DOHH2 (cell line): ENCODE measurements around the gene RNF111.

Experiments
- H3F3A ChIP-seq: fragments of 200-600 bp; sonication (generic), shearing (Covaris generic); 2 replicates; pipeline ENCODE4 v1.6.0; 2016; ENCODE audit warnings: antibody characterized with exemption, mild to moderate bottlenecking; ENCODE audit not compliant: control insufficient read depth, insufficient read depth
- H3K27ac ChIP-seq: fragments of 200-600 bp; sonication (generic); 2 replicates; pipeline ENCODE4 v1.5.1; 2014; ENCODE audit warnings: low read depth, mild to moderate bottlenecking, low read length, moderate library complexity
- H3K27me3 ChIP-seq: fragments of 200-600 bp; sonication (generic); 2 replicates; pipeline ENCODE4 v1.6.1; 2014; ENCODE audit warnings: mild to moderate bottlenecking, low read length, mixed read lengths; ENCODE audit not compliant: control insufficient read depth
- H3K36me3 ChIP-seq: fragments of 200-600 bp; sonication (generic); 2 replicates; pipeline ENCODE4 v1.6.1; 2014; ENCODE audit warnings: mild to moderate bottlenecking, low read length, moderate library complexity, mixed read lengths; ENCODE audit not compliant: control insufficient read depth
- H3K4me1 ChIP-seq: fragments of 200-600 bp; sonication (generic); 2 replicates; pipeline ENCODE4 v1.6.1; 2014; ENCODE audit warnings: mild to moderate bottlenecking, low read length, mixed read lengths; ENCODE audit not compliant: control insufficient read depth
- H3K4me2 ChIP-seq: fragments of 200-600 bp; sonication (generic); 2 replicates; pipeline ENCODE4 v1.6.0; 2014; ENCODE audit warnings: mild to moderate bottlenecking, low read length, moderate library complexity
- H3K4me3 ChIP-seq: fragments of 200-600 bp; sonication (generic); 2 replicates; pipeline ENCODE4 v1.5.1; 2014; ENCODE audit warnings: mild to moderate bottlenecking, low read length, mixed read lengths
- H3K79me2 ChIP-seq: fragments of 200-600 bp; sonication (generic); 2 replicates; pipeline ENCODE4 v1.6.1; 2014; ENCODE audit warnings: mild to moderate bottlenecking, low read length, mixed read lengths; ENCODE audit not compliant: control insufficient read depth
- H3K9me2 ChIP-seq: fragments of 200-600 bp; sonication (generic); replicated peaks from 2 replicates; pipeline ENCODE4 v1.6.1; 2014; ENCODE audit warnings: mild to moderate bottlenecking, low read length, mixed read lengths; ENCODE audit not compliant: control insufficient read depth
- H3K9me3 ChIP-seq: fragments of 200-600 bp; sonication (generic); 2 replicates; pipeline ENCODE4 v1.6.1; 2014; ENCODE audit warnings: antibody characterized with exemption, low read length, mixed read lengths; ENCODE audit not compliant: control insufficient read depth, insufficient read depth
- H4K20me1 ChIP-seq: fragments of 200-600 bp; sonication (generic); 2 replicates; pipeline ENCODE4 v1.6.0; 2014; ENCODE audit warnings: low read depth, mild to moderate bottlenecking, antibody characterized with exemption, low read length, moderate library complexity; ENCODE audit not compliant: control insufficient read depth, insufficient read depth
- EZH2phosphoT487 ChIP-seq: fragments of 200-600 bp; sonication (generic); IDR thresholded peaks from 2 replicates; pipeline ENCODE4 v1.6.1; 2017; ENCODE audit warnings: borderline replicate concordance, mild to moderate bottlenecking, antibody characterized with exemption, low read length, moderate library complexity, mixed read lengths
- TF ChIP-seq, protein P1 (sequence below): fragments of 200-600 bp; sonication (generic); IDR thresholded peaks from one replicate; pipeline ENCODE4 v1.5.1; 2014; ENCODE audit warnings: antibody characterized with exemption, mild to moderate bottlenecking, low read depth, low read length; ENCODE audit not compliant: poor library complexity, severe bottlenecking

RNF111 gene

DNA sequence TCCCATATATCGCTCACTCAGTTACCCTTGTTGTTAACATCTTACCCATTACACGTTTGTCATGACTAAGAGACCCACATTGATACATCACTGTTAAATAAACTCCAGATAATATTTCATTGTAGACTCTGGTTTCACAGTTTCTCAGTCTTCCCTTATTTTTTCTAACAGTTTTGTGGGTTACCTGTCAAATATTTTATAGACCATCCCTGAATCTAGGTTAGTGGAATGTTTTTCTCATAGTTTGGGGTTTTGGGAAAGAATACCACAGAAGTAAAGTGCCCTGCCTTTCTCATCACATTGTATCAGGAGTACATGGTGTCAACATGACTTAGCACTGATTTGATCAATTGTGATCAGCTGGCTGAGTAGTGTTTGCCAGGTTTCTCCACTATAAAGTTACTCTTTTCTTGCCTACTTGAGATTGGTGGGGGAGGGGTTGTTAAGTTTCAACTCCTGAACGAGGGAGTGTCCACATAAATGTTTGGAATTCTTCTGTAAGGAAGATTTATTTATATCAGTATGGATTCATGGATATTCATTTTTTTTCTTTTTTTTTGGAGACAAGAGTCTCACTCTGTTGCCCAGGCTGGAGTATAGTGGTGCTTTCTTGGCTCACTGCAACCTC is 25.9 kb downstream of the RNF111 start:
- no peaks in the 10 kb centered on the region for H3K27me3 ChIP-seq
- no peaks in the 10 kb centered on the region for H3K9me3 ChIP-seq
- TF ChIP-seq EZH2phosphoT487: no peak
- TF ChIP-seq, protein P1, sequence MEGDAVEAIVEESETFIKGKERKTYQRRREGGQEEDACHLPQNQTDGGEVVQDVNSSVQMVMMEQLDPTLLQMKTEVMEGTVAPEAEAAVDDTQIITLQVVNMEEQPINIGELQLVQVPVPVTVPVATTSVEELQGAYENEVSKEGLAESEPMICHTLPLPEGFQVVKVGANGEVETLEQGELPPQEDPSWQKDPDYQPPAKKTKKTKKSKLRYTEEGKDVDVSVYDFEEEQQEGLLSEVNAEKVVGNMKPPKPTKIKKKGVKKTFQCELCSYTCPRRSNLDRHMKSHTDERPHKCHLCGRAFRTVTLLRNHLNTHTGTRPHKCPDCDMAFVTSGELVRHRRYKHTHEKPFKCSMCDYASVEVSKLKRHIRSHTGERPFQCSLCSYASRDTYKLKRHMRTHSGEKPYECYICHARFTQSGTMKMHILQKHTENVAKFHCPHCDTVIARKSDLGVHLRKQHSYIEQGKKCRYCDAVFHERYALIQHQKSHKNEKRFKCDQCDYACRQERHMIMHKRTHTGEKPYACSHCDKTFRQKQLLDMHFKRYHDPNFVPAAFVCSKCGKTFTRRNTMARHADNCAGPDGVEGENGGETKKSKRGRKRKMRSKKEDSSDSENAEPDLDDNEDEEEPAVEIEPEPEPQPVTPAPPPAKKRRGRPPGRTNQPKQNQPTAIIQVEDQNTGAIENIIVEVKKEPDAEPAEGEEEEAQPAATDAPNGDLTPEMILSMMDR: no peak
- no peak overlapping the region for H3K4me3 ChIP-seq
- H3K79me2 ChIP-seq: peaks cover 88% of the 10 kb centered on the region
- peaks cover 5% of the 10 kb centered on the region for H3F3A ChIP-seq
- peaks cover 5% of the 10 kb centered on the region for H3K36me3 ChIP-seq
- no peak overlapping the region for H3K4me2 ChIP-seq
- H3K9me2 ChIP-seq: no peaks in the 10 kb centered on the region
- H3K27ac ChIP-seq: no peak overlapping the region
- H3K4me1 ChIP-seq: peaks cover 17% of the 10 kb centered on the region
- H4K20me1 ChIP-seq: 0 out of 2 replicates have a peak, but pooled peaks cover 2% of the 10 kb centered on the region

DNA sequence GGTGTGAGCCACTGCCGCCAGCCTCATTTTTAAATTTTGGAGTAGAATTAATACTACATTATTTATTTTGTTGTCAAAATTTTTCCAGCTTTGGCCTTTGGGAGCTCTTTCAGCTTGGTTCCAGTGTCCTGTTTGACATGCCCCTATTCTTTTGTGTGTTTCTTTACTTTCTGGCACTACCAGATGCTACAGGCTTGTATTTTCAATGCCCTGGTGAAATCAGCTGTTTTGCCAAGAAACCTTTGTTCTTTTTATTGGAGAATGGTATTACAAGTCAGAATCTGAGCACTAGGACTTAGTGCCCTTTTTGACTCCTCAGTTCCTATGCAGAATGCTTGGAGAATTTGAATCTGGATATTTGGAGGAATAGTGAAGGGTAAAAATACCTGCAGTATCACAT is 26.6 kb downstream of the RNF111 start:
- Histone ChIP-seq H3K4me2 (no peak overlapping the region), H3K27me3 (no peaks in the 10 kb centered on the region), H4K20me1 (0 out of 2 replicates have a peak, but pooled peaks cover 2% of the 10 kb centered on the region), H3F3A (peaks cover 5% of the 10 kb centered on the region), H3K79me2 (peaks cover 84% of the 10 kb centered on the region), H3K4me1 (peaks cover 22% of the 10 kb centered on the region), H3K27ac (no peak overlapping the region), H3K4me3 (no peak overlapping the region), H3K9me3 (no peaks in the 10 kb centered on the region), H3K36me3 (peaks cover 5% of the 10 kb centered on the region), H3K9me2 (no peaks in the 10 kb centered on the region)
- TF ChIP-seq EZH2phosphoT487: no peak

DNA sequence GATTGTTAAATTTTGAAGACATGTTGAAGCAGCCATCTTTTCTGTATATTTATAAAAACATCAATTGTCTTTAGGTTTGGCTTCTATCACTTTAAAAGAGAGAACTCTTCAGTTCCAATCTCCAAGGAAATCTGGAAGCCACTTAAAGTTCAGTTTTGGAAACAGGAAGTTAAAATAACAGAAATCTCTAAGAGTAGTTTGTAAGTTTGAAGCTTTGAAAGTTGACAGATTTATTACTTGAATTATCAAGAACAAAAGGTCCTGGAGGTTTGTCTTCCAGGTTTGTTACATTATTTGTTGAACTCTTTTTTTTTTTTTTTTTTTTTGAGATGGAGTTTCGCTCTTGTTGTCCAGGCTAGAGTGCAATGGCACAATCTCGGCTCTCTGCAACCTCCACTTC is 30.0 kb downstream of the RNF111 start:
- peaks cover 6% of the 10 kb centered on the region; the same call in 1 of the 2 replicates for H4K20me1 ChIP-seq
- peaks cover 10% of the 10 kb centered on the region for H3K36me3 ChIP-seq
- H3K4me2 ChIP-seq: no peak overlapping the region
- H3K9me2 ChIP-seq: no peaks in the 10 kb centered on the region
- peaks cover 22% of the 10 kb centered on the region for H3K4me1 ChIP-seq
- no peaks in the 10 kb centered on the region for H3K27me3 ChIP-seq
- peaks cover 5% of the 10 kb centered on the region for H3F3A ChIP-seq
- no peak overlapping the region for H3K4me3 ChIP-seq
- no peak overlapping the region for H3K27ac ChIP-seq
- no peaks in the 10 kb centered on the region for H3K9me3 ChIP-seq
- TF ChIP-seq, protein P1: no peak
- TF ChIP-seq EZH2phosphoT487: no peak
- peaks cover 79% of the 10 kb centered on the region for H3K79me2 ChIP-seq

DNA sequence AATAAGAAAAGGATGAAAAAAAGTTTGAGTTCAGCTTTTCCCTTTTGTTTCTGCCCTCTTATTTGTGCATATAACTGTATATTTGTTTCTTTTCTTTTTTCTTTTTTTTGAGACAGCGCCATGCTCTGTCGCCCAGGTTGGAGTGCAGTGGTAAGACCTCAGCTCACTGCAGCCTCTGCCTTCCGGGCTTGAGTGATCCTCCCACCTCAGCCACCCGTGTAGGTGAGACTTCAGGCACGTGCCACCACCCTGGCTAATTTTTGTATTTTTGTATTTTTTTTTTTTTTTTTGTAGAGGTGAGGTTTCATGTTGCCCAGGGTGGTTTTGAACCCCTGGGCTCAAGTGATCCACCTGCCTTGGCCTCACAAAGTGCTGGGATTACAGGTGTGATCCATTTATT is 31.4 kb downstream of the RNF111 start:
- TF ChIP-seq, protein P1: no peak
- no peak for TF ChIP-seq EZH2phosphoT487
- H3K36me3 ChIP-seq: peaks cover 10% of the 10 kb centered on the region
- H3K4me2 ChIP-seq: no peak overlapping the region
- no peaks in the 10 kb centered on the region for H3K9me3 ChIP-seq
- H3K4me3 ChIP-seq: no peak overlapping the region
- H3K27me3 ChIP-seq: no peaks in the 10 kb centered on the region
- H4K20me1 ChIP-seq: peaks cover 6% of the 10 kb centered on the region; the same call in 1 of the 2 replicates
- peaks cover 68% of the 10 kb centered on the region for H3K79me2 ChIP-seq
- H3K27ac ChIP-seq: no peak overlapping the region
- H3K4me1 ChIP-seq: peaks cover 22% of the 10 kb centered on the region
- no peaks in the 10 kb centered on the region for H3K9me2 ChIP-seq
- peaks cover 5% of the 10 kb centered on the region for H3F3A ChIP-seq
